ENCODE measurements around the gene DMC1.

DNA sequence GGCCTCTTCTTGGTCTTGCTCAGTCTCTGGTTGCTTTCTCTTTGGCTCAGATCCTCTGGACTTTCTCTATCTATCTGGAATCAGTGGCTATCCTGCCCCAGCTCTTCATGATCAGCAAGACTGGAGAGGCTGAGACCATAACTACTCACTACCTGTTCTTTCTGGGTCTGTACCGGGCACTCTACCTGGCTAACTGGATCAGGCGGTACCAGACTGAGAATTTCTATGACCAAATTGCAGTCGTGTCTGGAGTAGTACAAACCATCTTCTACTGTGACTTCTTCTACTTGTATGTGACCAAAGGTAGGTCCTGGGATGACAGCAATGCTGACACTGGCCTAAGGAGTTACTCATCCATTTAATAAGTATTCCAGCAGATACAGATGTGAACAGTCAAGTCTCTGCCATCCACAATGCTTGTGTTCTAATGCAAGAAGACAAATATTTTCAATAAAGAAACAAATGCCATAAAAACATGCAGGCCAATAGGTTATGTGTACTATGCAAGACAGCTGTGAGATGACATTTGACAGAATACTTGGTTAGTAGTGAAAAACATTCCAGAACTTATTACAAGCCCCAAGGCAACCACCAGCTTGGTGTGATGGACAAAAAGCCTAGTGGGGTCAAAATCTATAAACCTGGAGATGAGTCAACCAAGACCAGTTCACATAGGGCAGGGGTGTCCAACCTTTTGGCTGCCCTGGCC, 88.7 kb downstream of the DMC1 start:
- no peak for TF ChIP-seq SMARCB1 (IDR thresholded peaks at IDR 0.05; ENCODE audit: insufficient read length, low read depth)
- no peak for TF ChIP-seq SNRNP70 (optimal IDR thresholded peaks at IDR 0.05; ENCODE audit: low read depth, low read length)
- TF ChIP-seq TCF7L2 (IDR thresholded peaks at IDR 0.05; ENCODE audit: low read depth, low read length): no peak
- TF ChIP-seq NRF1 (conservative IDR thresholded peaks at IDR 0.05 in 1 of 2, IDR thresholded peaks at IDR 0.05 in 1 of 2): no peak
- TF ChIP-seq CREBBP (IDR thresholded peaks at IDR 0.05; ENCODE audit: low read depth, low read length): no peak
- TF ChIP-seq, protein P1, sequence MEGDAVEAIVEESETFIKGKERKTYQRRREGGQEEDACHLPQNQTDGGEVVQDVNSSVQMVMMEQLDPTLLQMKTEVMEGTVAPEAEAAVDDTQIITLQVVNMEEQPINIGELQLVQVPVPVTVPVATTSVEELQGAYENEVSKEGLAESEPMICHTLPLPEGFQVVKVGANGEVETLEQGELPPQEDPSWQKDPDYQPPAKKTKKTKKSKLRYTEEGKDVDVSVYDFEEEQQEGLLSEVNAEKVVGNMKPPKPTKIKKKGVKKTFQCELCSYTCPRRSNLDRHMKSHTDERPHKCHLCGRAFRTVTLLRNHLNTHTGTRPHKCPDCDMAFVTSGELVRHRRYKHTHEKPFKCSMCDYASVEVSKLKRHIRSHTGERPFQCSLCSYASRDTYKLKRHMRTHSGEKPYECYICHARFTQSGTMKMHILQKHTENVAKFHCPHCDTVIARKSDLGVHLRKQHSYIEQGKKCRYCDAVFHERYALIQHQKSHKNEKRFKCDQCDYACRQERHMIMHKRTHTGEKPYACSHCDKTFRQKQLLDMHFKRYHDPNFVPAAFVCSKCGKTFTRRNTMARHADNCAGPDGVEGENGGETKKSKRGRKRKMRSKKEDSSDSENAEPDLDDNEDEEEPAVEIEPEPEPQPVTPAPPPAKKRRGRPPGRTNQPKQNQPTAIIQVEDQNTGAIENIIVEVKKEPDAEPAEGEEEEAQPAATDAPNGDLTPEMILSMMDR (IDR thresholded peaks at IDR 0.05 in 2 of 3, conservative IDR thresholded peaks at IDR 0.05 in 1 of 3; ENCODE audit: insufficient read depth in 2 of 3, low read depth in 1 of 3, low read length in 3 of 3): no peak
- no peak for TF ChIP-seq NFYB (IDR thresholded peaks at IDR 0.05; ENCODE audit: extremely low read depth, insufficient read length)
- TF ChIP-seq CEBPG (CRISPR knock-in tag; IDR thresholded peaks at IDR 0.05): no peak
- TF ChIP-seq CEBPG (tag; conservative IDR thresholded peaks at IDR 0.05 in 1 of 2, IDR thresholded peaks at IDR 0.05 in 1 of 2): no peak
- TF ChIP-seq TAF1 (IDR thresholded peaks at IDR 0.05; ENCODE audit: control insufficient read depth, extremely low read depth, insufficient read depth, low read length, severe bottlenecking): no peak
- TF ChIP-seq CREB1 (IDR thresholded peaks at IDR 0.05): no peak
- TF ChIP-seq CREB1 (CRISPR knock-in tag; IDR thresholded peaks at IDR 0.05): no peak
- TF ChIP-seq ZNF780A (CRISPR knock-in tag; IDR thresholded peaks at IDR 0.05): no peak

All from K562 (cell line).